Stimulated activated naive CD8-positive, alpha-beta T cell treated with anti-CD3 and anti-CD28 coated beads, Interleukin-15, Interleukin-2, amounts not matched to agents 100 ng/mL and 50 ng/mL, for 24 hours (primary cell): ENCODE results near the gene RPN1.
"Not testable (repeated sequence)": the region's sequence is repeated elsewhere in the genome, so short reads cannot be mapped to it uniquely, and the experiment has no call there.

Source experiments
- H3K27ac Mint-ChIP-seq: one replicate; pipeline ENCODE4 v1.8.0; 2021; ENCODE audit warnings: mild to moderate bottlenecking, mixed read lengths
- H3K27me3 Mint-ChIP-seq: one replicate; pipeline ENCODE4 v1.8.0; 2021; ENCODE audit warnings: mixed read lengths
- H3K36me3 Mint-ChIP-seq: one replicate; pipeline ENCODE4 v1.8.0; 2021; ENCODE audit warnings: low read depth, mixed read lengths
- H3K4me1 Mint-ChIP-seq: one replicate; pipeline ENCODE4 v1.8.0; 2021; ENCODE audit warnings: low read depth, mixed read lengths
- H3K4me3 Mint-ChIP-seq: one replicate; pipeline ENCODE4 v1.8.0; 2021; ENCODE audit warnings: mild to moderate bottlenecking, mixed read lengths
- H3K9me3 Mint-ChIP-seq: one replicate; pipeline ENCODE4 v1.8.0; 2021; ENCODE audit warnings: mixed read lengths

The RPN1 gene

DNA sequence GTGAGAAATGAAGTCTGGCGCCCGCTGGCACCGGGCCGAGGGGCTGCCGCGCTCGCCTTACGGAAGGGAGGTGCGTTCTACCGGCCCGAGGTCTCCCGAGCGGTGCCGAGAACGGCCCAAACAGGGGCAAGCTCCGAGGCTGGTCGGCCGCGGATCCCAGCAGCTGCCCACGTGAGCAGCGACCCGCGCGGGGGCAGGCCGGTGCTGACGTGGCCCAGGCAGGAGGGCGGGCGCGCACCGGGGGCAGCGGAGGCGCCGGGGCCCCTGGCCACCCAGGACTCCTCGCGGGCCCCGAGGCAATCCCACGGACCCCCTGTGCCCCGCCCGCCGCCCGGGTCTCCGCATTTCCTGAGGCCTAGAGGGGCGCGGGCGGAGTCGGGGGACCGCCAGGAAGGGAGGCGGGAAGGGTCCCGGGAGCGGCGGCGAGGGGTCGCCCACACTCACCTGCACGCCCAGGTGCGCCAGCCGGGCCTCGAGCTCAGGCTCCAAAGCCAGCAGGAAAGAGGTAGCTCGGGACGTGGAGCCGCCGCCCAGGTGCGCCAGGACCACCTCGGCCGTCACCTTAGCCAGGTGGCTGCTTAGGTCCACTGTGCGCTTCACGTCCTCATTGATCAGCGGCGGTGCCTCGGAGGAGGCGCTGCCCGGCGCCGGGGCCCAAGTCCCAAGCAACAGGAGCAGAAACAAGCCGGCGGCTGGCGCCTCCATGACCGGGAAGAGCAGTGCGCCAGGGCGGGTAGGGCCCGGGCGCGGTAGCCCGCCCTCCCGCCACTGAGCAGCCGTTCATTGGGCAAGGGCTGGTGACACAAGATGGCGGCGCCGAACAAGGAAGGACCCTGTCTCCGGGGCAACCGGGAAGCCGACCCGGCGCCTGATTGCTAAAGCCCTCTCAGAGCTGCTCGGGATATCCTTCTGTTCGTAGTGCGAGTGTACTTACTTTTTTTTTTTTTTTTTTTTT is at the start of gene RPN1:
RPN1 (minus strand) TSS at position 723 of the 955 bp plus-strand sequence; CDS start at position 705, 18 bp downstream.
- H3K27me3 Mint-ChIP-seq = no peaks in the 10 kb centered on the region
- peaks cover 21% of the 10 kb centered on the region for H3K36me3 Mint-ChIP-seq
- peak within 1 kb of the TSS; percentile 95 for H3K4me3 Mint-ChIP-seq
- peaks cover 51% of the 10 kb centered on the region for H3K4me1 Mint-ChIP-seq
- no peaks in the 10 kb centered on the region for H3K9me3 Mint-ChIP-seq
- H3K27ac Mint-ChIP-seq = peak within 1 kb of the TSS; percentile 90

GRCh38 chr3:128698211-128699047 is 47.8 kb upstream of the RPN1 start:
- Mint-ChIP-seq H3K27me3 (no peaks in the 10 kb centered on the region), H3K36me3 (no peaks in the 10 kb centered on the region), H3K9me3 (no peaks in the 10 kb centered on the region), H3K27ac (no peak overlapping the region), H3K4me1 (no peaks in the 10 kb centered on the region), H3K4me3 (peak overlapping the region; percentile 60)

DNA sequence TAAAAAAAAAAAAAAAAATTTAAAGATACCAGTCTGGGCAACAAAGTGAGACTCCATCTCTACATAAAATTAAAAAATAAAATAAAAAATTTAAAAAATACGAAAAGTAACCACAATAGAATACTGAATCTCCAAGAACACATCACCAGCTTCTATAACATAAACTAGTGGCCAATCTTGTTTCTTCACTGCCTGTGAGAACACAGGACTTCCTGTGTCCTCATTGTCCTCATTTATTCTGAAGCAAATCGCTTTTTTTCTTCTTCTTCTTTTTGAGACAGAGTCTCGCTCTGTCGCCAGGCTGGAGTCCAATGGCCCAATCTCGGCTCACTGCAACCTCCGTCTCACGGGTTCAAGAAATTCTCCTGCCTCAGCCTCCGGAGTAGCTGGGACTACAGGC is 46.7 kb upstream of the RPN1 start:
- Mint-ChIP-seq H3K4me1 (no peaks in the 10 kb centered on the region), H3K4me3 (no peak overlapping the region), H3K27me3 (no peaks in the 10 kb centered on the region), H3K36me3 (no peaks in the 10 kb centered on the region), H3K27ac (no peak overlapping the region), H3K9me3 (no peaks in the 10 kb centered on the region)

DNA sequence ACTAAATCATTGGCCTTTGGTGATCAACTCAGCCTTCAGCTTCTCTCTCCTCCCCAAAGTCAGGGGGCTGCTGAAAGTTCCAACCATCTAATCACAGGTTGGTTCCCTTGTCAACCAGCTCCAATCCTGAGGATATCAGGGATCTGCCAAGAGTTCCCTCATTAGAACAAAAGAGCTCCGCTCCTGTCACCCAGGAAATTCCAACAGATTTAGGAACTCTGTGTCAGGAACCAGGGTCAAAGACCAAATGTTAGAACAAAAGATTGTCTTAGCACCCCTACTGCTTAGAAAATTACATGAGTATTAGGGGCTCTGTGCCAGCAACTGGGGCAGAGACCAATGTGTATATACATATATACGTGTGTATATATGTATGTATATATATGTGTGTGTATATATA is 43.1 kb upstream of the RPN1 start:
- H3K4me1 Mint-ChIP-seq = no peaks in the 10 kb centered on the region
- H3K27ac Mint-ChIP-seq = no peak overlapping the region
- H3K36me3 Mint-ChIP-seq = no peaks in the 10 kb centered on the region
- H3K4me3 Mint-ChIP-seq = no peak overlapping the region
- H3K27me3 Mint-ChIP-seq = no peaks in the 10 kb centered on the region
- H3K9me3 Mint-ChIP-seq = no peaks in the 10 kb centered on the region

GRCh38 chr3:128689060-128689459 is 38.4 kb upstream of the RPN1 start:
- peaks cover 10% of the 10 kb centered on the region for H3K4me1 Mint-ChIP-seq
- no peaks in the 10 kb centered on the region for H3K27me3 Mint-ChIP-seq
- H3K36me3 Mint-ChIP-seq = no peaks in the 10 kb centered on the region
- H3K9me3 Mint-ChIP-seq = no peaks in the 10 kb centered on the region
- no peak overlapping the region for H3K4me3 Mint-ChIP-seq
- H3K27ac Mint-ChIP-seq = peak overlapping the region; percentile 46

DNA sequence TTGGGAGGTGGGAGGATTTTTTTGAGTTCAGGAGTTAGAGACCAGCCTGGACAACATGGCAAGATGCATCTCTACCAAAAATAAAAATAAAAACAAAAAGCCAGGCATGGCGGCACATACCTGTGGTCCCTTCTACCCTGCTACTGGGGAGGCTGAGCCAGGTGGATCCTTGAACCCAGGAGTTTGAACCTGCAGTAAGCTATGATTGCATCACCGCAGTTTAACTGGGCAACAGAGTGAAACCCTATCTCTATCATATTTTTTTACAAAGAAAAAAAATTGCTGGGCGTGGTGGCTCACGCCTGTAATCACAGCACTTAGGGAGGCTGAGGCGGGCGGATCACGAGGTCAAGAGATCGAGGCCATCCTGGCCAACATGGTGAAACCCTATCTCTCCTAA is 35.8 kb upstream of the RPN1 start:
- Mint-ChIP-seq H3K9me3 (no peaks in the 10 kb centered on the region), H3K4me3 (no peak overlapping the region), H3K36me3 (no peaks in the 10 kb centered on the region), H3K27me3 (no peaks in the 10 kb centered on the region), H3K4me1 (peaks cover 21% of the 10 kb centered on the region), H3K27ac (no peak overlapping the region)

GRCh38 chr3:128684986-128685726 is 34.5 kb upstream of the RPN1 start:
- H3K27ac Mint-ChIP-seq = no peak overlapping the region
- no peak overlapping the region for H3K4me3 Mint-ChIP-seq
- peaks cover 31% of the 10 kb centered on the region for H3K4me1 Mint-ChIP-seq
- H3K27me3 Mint-ChIP-seq = no peaks in the 10 kb centered on the region
- no peaks in the 10 kb centered on the region for H3K36me3 Mint-ChIP-seq
- no peaks in the 10 kb centered on the region for H3K9me3 Mint-ChIP-seq

DNA sequence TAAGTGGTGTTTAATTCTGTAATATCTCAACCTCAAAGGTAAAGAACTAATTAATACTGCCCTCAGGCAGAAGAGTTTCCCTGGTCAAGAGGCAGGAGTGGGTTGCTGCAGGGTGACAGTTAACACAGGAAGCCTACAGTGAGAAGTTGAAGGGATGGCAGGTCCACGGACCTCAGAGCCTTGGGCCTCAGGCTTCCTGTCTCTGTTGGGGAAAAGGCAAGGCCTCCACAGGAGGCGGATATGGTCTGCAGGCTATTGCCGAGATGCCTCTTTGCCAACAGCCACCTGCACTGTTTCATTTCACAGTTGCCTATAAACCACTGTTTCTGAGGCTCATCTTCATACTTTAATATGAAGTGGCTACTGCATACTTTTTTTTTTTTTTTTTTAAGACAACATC is 33.3 kb upstream of the RPN1 start:
- Mint-ChIP-seq H3K27me3 (no peaks in the 10 kb centered on the region), H3K4me3 (no peak overlapping the region), H3K27ac (no peak overlapping the region), H3K36me3 (no peaks in the 10 kb centered on the region), H3K4me1 (peaks cover 41% of the 10 kb centered on the region), H3K9me3 (no peaks in the 10 kb centered on the region)

GRCh38 chr3:128681369-128681829 is 30.8 kb upstream of the RPN1 start:
- Mint-ChIP-seq H3K4me1 (peaks cover 42% of the 10 kb centered on the region), H3K27me3 (no peaks in the 10 kb centered on the region), H3K27ac (peak overlapping the region; percentile 98), H3K36me3 (no peaks in the 10 kb centered on the region), H3K4me3 (peak overlapping the region; percentile 88), H3K9me3 (no peaks in the 10 kb centered on the region)

DNA sequence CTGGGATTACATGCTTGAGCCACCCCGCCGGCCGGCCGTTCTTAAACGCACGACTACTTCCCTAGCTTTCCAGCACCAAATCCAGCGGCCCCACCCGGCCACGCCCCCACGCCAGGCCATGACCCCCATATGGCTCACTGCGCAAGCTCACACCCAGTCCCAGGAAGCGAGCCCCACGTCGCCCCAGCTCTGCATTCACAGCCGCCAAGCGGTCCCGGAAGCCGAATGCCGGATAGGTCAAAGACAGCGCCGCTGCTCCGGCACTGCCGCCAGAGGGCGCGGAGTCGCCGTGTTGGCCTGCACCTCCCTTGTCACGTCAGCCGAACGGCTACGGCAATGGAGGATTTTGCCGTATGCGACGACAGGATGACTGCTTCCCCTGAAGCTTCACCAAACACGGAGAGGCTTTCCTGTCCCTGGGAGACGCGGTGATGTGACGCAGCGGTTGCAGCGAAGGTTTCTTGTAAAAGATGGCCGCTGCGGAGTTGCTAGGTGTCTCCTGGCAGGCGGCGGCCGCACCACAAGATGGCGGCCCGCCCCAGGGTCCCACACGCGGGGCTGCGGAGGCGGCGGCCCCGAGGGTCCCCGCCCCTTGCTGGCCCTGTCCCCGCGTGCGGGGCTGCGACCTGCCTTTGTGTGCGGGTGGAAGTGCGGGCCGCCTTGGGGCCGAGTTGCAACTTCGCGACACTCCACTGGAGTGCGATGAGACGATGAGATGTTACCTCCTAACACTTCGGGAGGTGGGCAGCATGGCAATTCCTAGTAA is 30.2 kb upstream of the RPN1 start:
- no peaks in the 10 kb centered on the region for H3K36me3 Mint-ChIP-seq
- H3K4me1 Mint-ChIP-seq = peaks cover 43% of the 10 kb centered on the region
- peak overlapping the region; percentile 98 for H3K27ac Mint-ChIP-seq
- peak overlapping the region; percentile 88 for H3K4me3 Mint-ChIP-seq
- H3K27me3 Mint-ChIP-seq = no peaks in the 10 kb centered on the region
- H3K9me3 Mint-ChIP-seq = no peaks in the 10 kb centered on the region

DNA sequence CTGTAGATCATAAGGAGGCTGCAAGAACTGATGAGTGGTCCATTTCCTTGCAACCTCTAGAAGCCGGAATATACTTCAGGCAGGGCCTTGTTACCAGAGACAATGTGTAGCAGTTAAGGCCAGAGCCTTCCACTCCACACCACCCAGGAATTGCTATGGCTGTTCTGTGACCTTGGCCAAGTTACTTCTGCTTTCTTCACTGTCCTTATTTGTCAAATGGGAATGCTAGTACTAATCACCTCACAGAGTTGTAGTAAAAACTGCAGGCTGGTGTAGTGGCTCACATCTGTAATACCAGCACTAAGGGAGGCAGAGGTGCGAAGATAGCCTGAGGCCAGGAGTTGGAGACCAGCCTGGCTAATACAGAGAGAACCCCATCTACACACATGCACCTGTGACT is 28.7 kb upstream of the RPN1 start:
- Mint-ChIP-seq H3K36me3 (no peaks in the 10 kb centered on the region), H3K9me3 (no peaks in the 10 kb centered on the region), H3K4me3 (peak overlapping the region; percentile 88), H3K27ac (no peak overlapping the region), H3K27me3 (no peaks in the 10 kb centered on the region), H3K4me1 (peaks cover 50% of the 10 kb centered on the region)

DNA sequence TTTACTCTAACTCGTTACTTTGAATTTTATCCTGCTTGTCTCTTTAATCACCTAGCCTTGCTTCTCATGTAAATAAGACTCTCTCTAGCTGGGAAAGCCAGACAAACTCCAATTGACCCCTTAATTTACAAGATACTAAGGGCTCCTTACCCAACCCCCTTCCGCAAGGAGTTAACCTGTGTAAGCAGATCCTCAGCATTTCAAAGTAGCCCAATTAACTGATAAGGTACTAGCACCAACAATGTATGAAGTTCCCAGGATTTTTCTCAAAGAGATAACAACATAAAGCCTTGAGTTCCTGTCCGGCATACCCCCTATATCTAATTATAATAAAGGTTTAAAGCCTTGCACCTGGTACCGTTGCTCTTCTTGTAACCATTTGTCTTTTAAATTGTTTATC is 25.2 kb upstream of the RPN1 start:
- H3K27ac Mint-ChIP-seq, H3K36me3 Mint-ChIP-seq, H3K4me3 Mint-ChIP-seq: not testable (repeated sequence)

DNA sequence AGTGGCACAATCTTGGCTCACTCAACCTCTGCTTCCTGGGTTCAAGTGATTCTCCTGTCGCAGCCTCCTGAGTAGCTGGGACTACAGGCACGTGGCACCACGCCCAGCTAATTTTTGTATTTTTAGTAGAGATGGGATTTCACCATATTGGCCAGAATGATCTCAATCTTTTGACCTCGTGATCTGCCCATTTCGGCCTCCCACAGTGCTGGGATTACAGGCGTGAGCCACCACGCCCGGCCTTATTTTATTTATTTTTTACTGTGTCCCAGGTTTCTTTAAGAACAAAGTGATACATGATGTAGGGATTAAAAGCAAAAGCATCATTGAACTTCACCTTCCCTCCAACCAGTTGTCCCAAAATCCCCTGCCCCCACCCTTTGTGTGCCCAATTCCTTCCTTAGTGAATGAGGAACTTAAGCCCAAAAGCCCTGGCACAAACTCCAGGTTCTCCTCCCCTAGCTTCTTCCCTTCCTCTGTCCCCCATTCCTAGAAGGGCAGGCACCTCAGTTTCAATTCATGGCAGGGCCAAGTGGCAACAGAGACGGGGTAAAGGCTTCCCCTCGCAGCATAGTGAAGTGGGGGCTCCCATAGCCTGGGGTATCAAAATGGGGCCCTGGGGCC is 23.7 kb upstream of the RPN1 start:
- H3K4me1 Mint-ChIP-seq = peaks cover 23% of the 10 kb centered on the region
- no peaks in the 10 kb centered on the region for H3K36me3 Mint-ChIP-seq
- no peaks in the 10 kb centered on the region for H3K9me3 Mint-ChIP-seq
- peak overlapping the region; percentile 48 for H3K4me3 Mint-ChIP-seq
- H3K27me3 Mint-ChIP-seq = no peaks in the 10 kb centered on the region
- H3K27ac Mint-ChIP-seq = peak overlapping the region; percentile 77

More for the DNA sequence above, 25.2 kb upstream of the RPN1 start:
- H3K4me1 Mint-ChIP-seq = peaks cover 36% of the 10 kb centered on the region
- not testable (repeated sequence) for H3K9me3 Mint-ChIP-seq, H3K27me3 Mint-ChIP-seq

DNA sequence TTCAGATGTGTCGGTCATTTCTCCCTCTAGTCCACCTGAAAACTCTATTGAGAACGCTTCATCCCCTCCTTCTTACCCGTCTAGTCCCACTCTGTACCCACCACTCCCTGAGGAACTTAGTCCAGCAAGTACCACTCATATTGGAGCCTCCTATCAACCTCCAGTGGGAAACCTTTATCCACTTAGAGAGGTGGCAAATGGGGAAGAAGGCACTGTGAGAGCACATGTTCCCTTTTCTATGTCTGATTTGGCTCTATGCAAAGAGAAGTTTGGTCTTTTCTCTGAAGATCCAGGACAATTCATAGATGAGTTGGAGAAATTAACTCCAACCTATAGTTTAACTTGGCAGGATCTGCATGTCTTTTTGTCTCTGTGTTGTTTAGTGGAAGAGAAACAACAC is 17.0 kb upstream of the RPN1 start:
- no peaks in the 10 kb centered on the region for H3K36me3 Mint-ChIP-seq
- H3K4me3 Mint-ChIP-seq = no peak overlapping the region
- H3K9me3 Mint-ChIP-seq = no peaks in the 10 kb centered on the region
- H3K27ac Mint-ChIP-seq = no peak overlapping the region
- no peaks in the 10 kb centered on the region for H3K4me1 Mint-ChIP-seq
- H3K27me3 Mint-ChIP-seq = no peaks in the 10 kb centered on the region
